Measurements from ENCODE around the gene CYGB.

- no peak for TF ChIP-seq EGR1 (IDR thresholded peaks at IDR 0.05)
- no peak for TF ChIP-seq CEBPB (IDR thresholded peaks at IDR 0.05)
- TF ChIP-seq RAD21 (IDR thresholded peaks at IDR 0.05; ENCODE audit: low read depth) = no peak
- no peak for TF ChIP-seq EP300 (IDR thresholded peaks at IDR 0.05; ENCODE audit: borderline replicate concordance)
- no peak for TF ChIP-seq YY1 (IDR thresholded peaks at IDR 0.05; ENCODE audit: low read depth)
- no peak for TF ChIP-seq REST (IDR thresholded peaks at IDR 0.05; ENCODE audit: low read depth)
- TF ChIP-seq, protein P1, sequence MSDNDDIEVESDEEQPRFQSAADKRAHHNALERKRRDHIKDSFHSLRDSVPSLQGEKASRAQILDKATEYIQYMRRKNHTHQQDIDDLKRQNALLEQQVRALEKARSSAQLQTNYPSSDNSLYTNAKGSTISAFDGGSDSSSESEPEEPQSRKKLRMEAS (IDR thresholded peaks at IDR 0.05) = no peak
- no peak for TF ChIP-seq NFIC (IDR thresholded peaks at IDR 0.05)
- TF ChIP-seq FOXM1 (IDR thresholded peaks at IDR 0.05; ENCODE audit: borderline replicate concordance, low read depth) = no peak
- TF ChIP-seq ZBTB7A (IDR thresholded peaks at IDR 0.05; ENCODE audit: low read depth) = no peak
- no peak for TF ChIP-seq CREB1 (IDR thresholded peaks at IDR 0.05; ENCODE audit: low read depth)
- TF ChIP-seq, protein P2, sequence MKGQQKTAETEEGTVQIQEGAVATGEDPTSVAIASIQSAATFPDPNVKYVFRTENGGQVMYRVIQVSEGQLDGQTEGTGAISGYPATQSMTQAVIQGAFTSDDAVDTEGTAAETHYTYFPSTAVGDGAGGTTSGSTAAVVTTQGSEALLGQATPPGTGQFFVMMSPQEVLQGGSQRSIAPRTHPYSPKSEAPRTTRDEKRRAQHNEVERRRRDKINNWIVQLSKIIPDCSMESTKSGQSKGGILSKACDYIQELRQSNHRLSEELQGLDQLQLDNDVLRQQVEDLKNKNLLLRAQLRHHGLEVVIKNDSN (IDR thresholded peaks at IDR 0.05) = no peak
- no peak for TF ChIP-seq TEAD4 (IDR thresholded peaks at IDR 0.05)
Observed at GRCh38 chr17:76477576-76477975, 59.9 kb downstream of the CYGB start.
